Smooth muscle cell (in vitro differentiated cells): ENCODE measurements around the gene HOXC9. TPM values are rescaled to one million over a fixed set of nuclear protein-coding genes. Genes with fewer than 3 reads are reported as not detected.

Experiments
- DNase-seq: peaks from one replicate; lab custom pipeline; 2025; ENCODE audit not compliant: unreplicated experiment; lab: John Stamatoyannopoulos, UW
- H2AFZ ChIP-seq: fragments of 200-600 bp; sonication (generic); 2 replicates; pipeline ENCODE4 v1.6.0; 2016; ENCODE audit warnings: antibody characterized with exemption, low read depth, mild to moderate bottlenecking
- H3F3A ChIP-seq: fragments of 200-600 bp; sonication (generic); 2 replicates; pipeline ENCODE4 v1.6.0; 2017; ENCODE audit warnings: antibody characterized with exemption, low read depth
- H3K27ac ChIP-seq: fragments of 200-600 bp; sonication (generic); 2 replicates; pipeline ENCODE4 v1.5.1; 2016; ENCODE audit warnings: low read depth, mild to moderate bottlenecking
- H3K27me3 ChIP-seq: fragments of 200-600 bp; sonication (generic); 2 replicates; pipeline ENCODE4 v1.6.1; 2016; ENCODE audit warnings: low read depth, mild to moderate bottlenecking
- H3K36me3 ChIP-seq: fragments of 200-600 bp; sonication (generic); 2 replicates; pipeline ENCODE4 v1.5.1; 2016; ENCODE audit warnings: low read depth
- H3K4me1 ChIP-seq: fragments of 200-600 bp; sonication (generic); 2 replicates; pipeline ENCODE4 v1.5.1; 2016; ENCODE audit warnings: low read depth
- H3K4me2 ChIP-seq: fragments of 200-600 bp; sonication (generic); 2 replicates; pipeline ENCODE4 v1.6.0; 2016; ENCODE audit warnings: mild to moderate bottlenecking
- H3K4me3 ChIP-seq: fragments of 200-600 bp; sonication (generic); 2 replicates; pipeline ENCODE4 v1.5.1; 2016; ENCODE audit warnings: mild to moderate bottlenecking
- H3K79me2 ChIP-seq: fragments of 200-600 bp; sonication (generic); 2 replicates; pipeline ENCODE4 v1.6.0; 2016; ENCODE audit warnings: low read depth, mild to moderate bottlenecking
- H3K9ac ChIP-seq: fragments of 200-600 bp; sonication (generic); 2 replicates; pipeline ENCODE4 v1.6.0; 2016; ENCODE audit warnings: low read depth
- H3K9me3 ChIP-seq: fragments of 200-600 bp; sonication (generic); replicated peaks from 2 replicates; pipeline ENCODE4 v1.5.1; 2016; ENCODE audit warnings: low read depth
- H4K20me1 ChIP-seq: fragments of 200-600 bp; sonication (generic); 2 replicates; pipeline ENCODE4 v1.6.0; 2016; ENCODE audit warnings: low read depth
- WGBS: methylation state at CpG from one replicate; pipeline ENCODE4 v1.1.7; 2016; ENCODE audit warnings: low lambda C conversion rate; 5-methylcytosine and 5-hydroxymethylcytosine counted together
- polyA plus RNA-seq: library from polyadenylated mRNA; unstranded; fragments of >200 nt; fragmentation: Nextera tagmentation; extraction: Ambion mirVana; gene quantifications from 2 replicates; pipeline ENCODE4 v1.2.1, GENCODE V29; 2016
- total RNA-seq: library from RNA; depleted of rRNA; stranded (reverse); fragments of >200 nt; gene quantifications from 2 replicates; pipeline ENCODE4 v1.2.3, GENCODE V29; 2014
- TF ChIP-seq, protein P1 (sequence below): fragments of 200-600 bp; sonication (generic); IDR thresholded peaks from 2 replicates; pipeline ENCODE4 v1.5.1; 2017; ENCODE audit warnings: borderline replicate concordance, mild to moderate bottlenecking, antibody characterized with exemption; ENCODE audit not compliant: insufficient read depth, poor library complexity, severe bottlenecking

The HOXC9 gene
- total and polyA plus RNA-seq, 2 experiments from 2014 or later: 1.2 to 2.7 TPM

DNA sequence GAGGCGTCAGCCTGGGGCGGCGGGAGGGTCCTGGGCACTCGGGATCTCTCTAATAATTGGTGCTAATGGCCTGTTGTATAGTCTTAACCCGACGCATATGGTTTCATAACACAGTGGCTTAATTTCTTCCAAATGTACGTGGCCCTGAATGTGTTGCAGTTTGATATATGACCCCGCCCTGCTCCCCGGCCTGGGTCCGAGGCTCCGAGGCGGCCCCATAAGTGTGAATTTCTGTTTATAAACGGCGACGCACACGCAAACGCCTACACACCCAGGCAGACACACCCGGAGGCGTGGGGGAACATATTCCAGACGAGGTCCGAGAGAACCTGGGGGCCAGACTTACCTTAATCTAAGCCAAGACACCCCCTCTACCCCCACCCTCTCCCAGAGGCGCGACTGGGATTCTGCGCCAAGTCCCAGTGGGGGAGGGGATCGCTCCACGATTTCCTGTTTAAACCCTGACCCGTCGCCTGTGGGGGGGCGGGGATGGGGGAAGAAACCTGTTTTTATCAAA lies 18.6 kb downstream of the HOXC9 start:
- H3K9me3 ChIP-seq: no peaks in the 10 kb centered on the region
- no peaks in the 10 kb centered on the region for H4K20me1 ChIP-seq
- TF ChIP-seq, protein P1, sequence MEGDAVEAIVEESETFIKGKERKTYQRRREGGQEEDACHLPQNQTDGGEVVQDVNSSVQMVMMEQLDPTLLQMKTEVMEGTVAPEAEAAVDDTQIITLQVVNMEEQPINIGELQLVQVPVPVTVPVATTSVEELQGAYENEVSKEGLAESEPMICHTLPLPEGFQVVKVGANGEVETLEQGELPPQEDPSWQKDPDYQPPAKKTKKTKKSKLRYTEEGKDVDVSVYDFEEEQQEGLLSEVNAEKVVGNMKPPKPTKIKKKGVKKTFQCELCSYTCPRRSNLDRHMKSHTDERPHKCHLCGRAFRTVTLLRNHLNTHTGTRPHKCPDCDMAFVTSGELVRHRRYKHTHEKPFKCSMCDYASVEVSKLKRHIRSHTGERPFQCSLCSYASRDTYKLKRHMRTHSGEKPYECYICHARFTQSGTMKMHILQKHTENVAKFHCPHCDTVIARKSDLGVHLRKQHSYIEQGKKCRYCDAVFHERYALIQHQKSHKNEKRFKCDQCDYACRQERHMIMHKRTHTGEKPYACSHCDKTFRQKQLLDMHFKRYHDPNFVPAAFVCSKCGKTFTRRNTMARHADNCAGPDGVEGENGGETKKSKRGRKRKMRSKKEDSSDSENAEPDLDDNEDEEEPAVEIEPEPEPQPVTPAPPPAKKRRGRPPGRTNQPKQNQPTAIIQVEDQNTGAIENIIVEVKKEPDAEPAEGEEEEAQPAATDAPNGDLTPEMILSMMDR: no peak
- H3F3A ChIP-seq: no peaks in the 10 kb centered on the region
- H3K9ac ChIP-seq: peak overlapping the region; percentile 68
- peak overlapping the region; percentile 42 for H3K4me3 ChIP-seq
- peaks cover 90% of the 10 kb centered on the region for H3K27me3 ChIP-seq
- peaks cover 22% of the 10 kb centered on the region for H3K79me2 ChIP-seq
- H3K4me2 ChIP-seq: peak overlapping the region; percentile 82
- H2AFZ ChIP-seq: peak overlapping the region; percentile 28
- DNase-seq: no peak
- H3K4me1 ChIP-seq: peaks cover 3% of the 10 kb centered on the region
- H3K36me3 ChIP-seq: no peaks in the 10 kb centered on the region
- WGBS: 6% methylated on average over 29 of the region's 29 CpGs
- peak overlapping the region; percentile 87 for H3K27ac ChIP-seq

DNA sequence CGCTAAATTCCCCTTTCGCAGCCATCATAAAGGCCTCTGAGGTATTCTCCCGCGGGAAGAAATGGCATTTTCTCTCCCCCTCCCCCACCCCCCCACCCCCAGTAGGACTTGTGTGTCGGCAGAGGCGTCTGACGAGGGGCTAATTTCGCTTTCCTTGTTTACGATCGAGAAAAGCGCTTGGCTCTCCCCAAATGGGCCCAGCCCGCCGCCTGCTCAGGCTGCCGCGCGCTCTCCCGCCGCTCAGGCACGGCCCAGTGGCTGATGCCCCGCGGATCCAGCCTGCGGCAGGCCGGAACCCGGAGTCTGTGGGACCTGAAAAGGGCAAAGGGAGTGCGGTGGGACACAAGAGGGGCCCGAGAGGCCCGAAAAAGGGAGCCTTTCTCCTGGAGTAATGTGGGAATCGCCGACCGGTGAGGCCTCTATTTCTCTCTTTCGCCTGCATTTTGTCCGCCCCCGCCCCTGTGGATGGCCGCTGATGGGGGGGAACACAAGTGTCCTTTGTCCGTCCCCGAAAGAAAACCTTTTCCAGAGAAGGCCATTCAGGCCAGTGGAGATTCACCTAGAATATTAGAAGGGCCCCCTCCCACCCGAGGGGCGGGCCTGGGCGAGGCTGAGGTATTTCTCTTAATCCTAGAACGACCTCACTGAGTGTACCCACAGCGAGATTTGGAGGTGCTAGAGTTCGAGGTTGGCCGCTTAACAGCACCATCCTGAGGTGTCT lies 19.3 kb downstream of the HOXC9 start:
- H3F3A ChIP-seq: no peaks in the 10 kb centered on the region
- DNase-seq: no peak
- no peaks in the 10 kb centered on the region for H4K20me1 ChIP-seq
- H3K4me2 ChIP-seq: peak overlapping the region; percentile 82
- peak overlapping the region; percentile 87 for H3K27ac ChIP-seq
- H3K9me3 ChIP-seq: no peaks in the 10 kb centered on the region
- H3K79me2 ChIP-seq: peaks cover 25% of the 10 kb centered on the region
- H3K4me3 ChIP-seq: peak overlapping the region; percentile 42
- H3K36me3 ChIP-seq: no peaks in the 10 kb centered on the region
- WGBS: 7% methylated on average over 37 of the region's 43 CpGs
- no peak overlapping the region for H2AFZ ChIP-seq
- TF ChIP-seq, protein P1: no peak
- peaks cover 7% of the 10 kb centered on the region for H3K4me1 ChIP-seq
- H3K9ac ChIP-seq: peak overlapping the region; percentile 73
- H3K27me3 ChIP-seq: peaks cover 90% of the 10 kb centered on the region

DNA sequence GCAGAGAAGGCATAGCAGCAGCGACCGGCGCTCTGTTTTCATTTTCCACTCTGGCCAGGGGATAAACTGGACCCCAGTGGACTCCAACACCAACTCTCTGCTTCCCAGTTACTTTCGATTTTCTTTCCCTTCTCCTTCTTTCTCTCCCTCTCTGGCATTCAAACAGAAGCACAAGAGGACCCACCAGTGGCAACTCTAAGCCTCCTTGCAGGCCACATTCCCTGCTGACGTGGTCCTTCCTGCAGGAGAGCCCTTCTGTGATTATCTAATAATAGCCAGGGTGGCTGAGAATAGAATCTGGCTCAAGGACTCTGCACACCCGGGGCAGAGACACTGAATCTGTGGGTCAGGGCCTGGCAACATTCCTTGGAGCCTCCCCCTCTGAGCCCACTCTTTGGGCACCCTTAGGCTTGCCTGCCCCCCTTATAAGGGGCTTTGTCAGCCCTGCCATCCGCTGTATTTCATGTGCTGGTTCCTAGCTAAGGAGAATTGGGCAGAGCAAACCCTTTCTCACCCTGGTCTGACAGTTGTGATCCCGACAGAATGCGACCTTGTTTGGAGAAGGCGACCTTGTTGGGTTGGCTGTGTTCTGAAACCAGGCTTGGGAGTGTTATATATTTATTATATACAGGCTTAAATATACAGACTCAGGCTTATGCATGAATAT lies 20.1 kb downstream of the HOXC9 start:
- Histone ChIP-seq H3K4me1 (peaks cover 6% of the 10 kb centered on the region), H3K27ac (peak overlapping the region; percentile 87), H2AFZ (no peak overlapping the region), H3K9me3 (no peaks in the 10 kb centered on the region), H3K4me3 (peak overlapping the region; percentile 42), H3K36me3 (no peaks in the 10 kb centered on the region), H3K4me2 (peak overlapping the region; percentile 82), H3F3A (no peaks in the 10 kb centered on the region), H3K27me3 (peaks cover 90% of the 10 kb centered on the region), H4K20me1 (no peaks in the 10 kb centered on the region), H3K9ac (no peak overlapping the region), H3K79me2 (peaks cover 33% of the 10 kb centered on the region)
- TF ChIP-seq, protein P1: no peak
- DNase-seq: no peak
- WGBS: 27% methylated on average over 10 of the region's 10 CpGs
